CD4-positive, alpha-beta T cell (primary cell): ENCODE results near the gene SNED1. TPM values are rescaled to one million over a fixed set of nuclear protein-coding genes. Genes with fewer than 3 reads are reported as not detected.

Source experiments
- ATAC-seq: fragments of 200-7000 bp; cut with Tn5 transposase; one replicate; pipeline ENCODE4 v1.10.0; 2022; ENCODE audit warnings: mild to moderate bottlenecking; ENCODE audit not compliant: poor library complexity
- CTCF ChIA-PET: fragments of 350-600 bp; sonication (Branson Sonifier 250); formaldehyde crosslinking; loops from one replicate; lab custom pipeline; 2021; ENCODE audit warnings: antibody characterized with exemption, inconsistent platforms; lab: Charles Lee
- POLR2A ChIA-PET: fragments of 350-600 bp; sonication (Branson Sonifier 250); formaldehyde crosslinking; loops from one replicate; lab custom pipeline; 2021; ENCODE audit warnings: antibody characterized with exemption, inconsistent platforms; lab: Charles Lee
- DNase-seq, 14 experiments: peaks; one replicate each; pipeline ENCODE4 v3.0.0-alpha.2; 2013 to 2020; ENCODE audit warnings: mixed read lengths in 2 of 14
- H3K27ac ChIP-seq, 2 donors: one replicate each; pipeline versions ENCODE4 v1.5.1 to v1.7.0; 2013; ENCODE audit warnings: low read length in 2 of 2, low read depth in 1 of 2, mild to moderate bottlenecking in 1 of 2
- H3K27me3 ChIP-seq, 2 experiments: 1 replicate in 1 of 2; 2 replicates in 1 of 2; pipeline versions ENCODE4 v1.6.1 to v1.7.0; 2013; ENCODE audit warnings: low read length in 2 of 2, control low read depth in 1 of 2, mild to moderate bottlenecking in 1 of 2, moderate library complexity in 1 of 2; ENCODE audit not compliant: insufficient read depth in 2 of 2, control insufficient read depth in 1 of 2
- H3K36me3 ChIP-seq: one replicate; pipeline ENCODE4 v1.6.1; 2013; ENCODE audit warnings: low read length, control low read depth; ENCODE audit not compliant: insufficient read depth
- H3K4me1 ChIP-seq: one replicate; pipeline ENCODE4 v1.6.1; 2013; ENCODE audit warnings: low read length, control low read depth; ENCODE audit not compliant: insufficient read depth
- H3K4me3 ChIP-seq: one replicate; pipeline ENCODE4 v1.5.1; 2013; ENCODE audit warnings: mild to moderate bottlenecking, low read length, moderate library complexity
- H3K9me3 ChIP-seq, 2 experiments: 1 replicate in 1 of 2; 2 replicates in 1 of 2; pipeline versions ENCODE4 v1.6.1 to v1.7.0; 2013; ENCODE audit warnings: low read length in 2 of 2, mild to moderate bottlenecking in 2 of 2, control low read depth in 1 of 2, moderate library complexity in 1 of 2; ENCODE audit not compliant: control insufficient read depth in 1 of 2, insufficient read depth in 1 of 2
- H3K27ac Mint-ChIP-seq: one replicate; pipeline ENCODE4 v1.8.0; 2020; ENCODE audit warnings: mixed read lengths
- H3K27me3 Mint-ChIP-seq: one replicate; pipeline ENCODE4 v1.8.0; 2021; ENCODE audit warnings: mixed read lengths
- H3K36me3 Mint-ChIP-seq: one replicate; pipeline ENCODE4 v1.8.0; 2021; ENCODE audit warnings: low read depth, mixed read lengths
- H3K4me1 Mint-ChIP-seq: one replicate; pipeline ENCODE4 v1.8.0; 2021; ENCODE audit warnings: low read depth, mixed read lengths
- H3K4me3 Mint-ChIP-seq: one replicate; pipeline ENCODE4 v1.8.0; 2020; ENCODE audit warnings: mild to moderate bottlenecking, mixed read lengths
- H3K9me3 Mint-ChIP-seq: one replicate; pipeline ENCODE4 v1.8.0; 2020; ENCODE audit warnings: mixed read lengths
- CTCF ChIP-seq: fragments of 200-600 bp; IDR thresholded peaks from one replicate; pipeline ENCODE4 v1.8.0; 2022; ENCODE audit warnings: antibody characterized with exemption, mild to moderate bottlenecking
- intact Hi-C, 2 experiments: fragments of 100-400 bp; cut with DNase I in 1 of 2; cut with micrococcal nuclease in 1 of 2; formaldehyde crosslinking; loops; one replicate each; pipeline versions ENCODE4 v1.15.1 to v1.9.0; 2023 to 2025; cut with DNase I, micrococcal nuclease
- total RNA-seq, 174 experiments: library from RNA in 2 of 174; stranded (reverse) in 2 of 174; gene quantifications; one replicate each; pipeline ENCODE4 v1.2.3 and lab custom pipeline; 2021 to 2026

SNED1 gene
- total RNA-seq, 2 experiments from 2014 or later: 42.0 to 42.7 TPM

- no peak for ATAC-seq
- peaks cover 15% of the 10 kb centered on the region for H3K4me1 ChIP-seq
- no peak for TF ChIP-seq CTCF
- no peaks in the 10 kb centered on the region for H3K9me3 Mint-ChIP-seq
- H3K4me3 Mint-ChIP-seq: no peak overlapping the region
- peaks cover 53% of the 10 kb centered on the region for H3K36me3 Mint-ChIP-seq
- no peak overlapping the region for H3K4me3 ChIP-seq
- no peaks in the 10 kb centered on the region for H3K9me3 ChIP-seq
- H3K27me3 ChIP-seq: no peaks in the 10 kb centered on the region
- H3K36me3 ChIP-seq: peaks cover 40% of the 10 kb centered on the region
- no peak overlapping the region for H3K27ac ChIP-seq
- no peak for DNase-seq
- no peak overlapping the region for H3K27ac Mint-ChIP-seq
- CTCF ChIA-PET: interaction anchor here (0.7 kb wide), 1 partner anchor 20 kb away, joined by 3 read pairs; no protein-coding TSS in a partner anchor
- peaks cover 6% of the 10 kb centered on the region for H3K4me1 Mint-ChIP-seq
- POLR2A ChIA-PET: no interaction called here
- H3K27me3 Mint-ChIP-seq: no peaks in the 10 kb centered on the region
- intact Hi-C loops: no loop called here
Observed at GRCh38 chr2:241132538-241133435, 134.4 kb downstream of the SNED1 start.

GRCh38 chr2:241133436-241133820, 135.0 kb downstream of the SNED1 start:
- POLR2A ChIA-PET: no interaction called here
- DNase-seq (no peak), ATAC-seq (no peak)
- CTCF ChIA-PET: no interaction called here
- intact Hi-C loops: no loop called here
- peaks cover 46% of the 10 kb centered on the region for H3K36me3 ChIP-seq
- H3K4me1 ChIP-seq: peaks cover 9% of the 10 kb centered on the region
- Mint-ChIP-seq H3K4me1 (no peaks in the 10 kb centered on the region), H3K4me3 (no peak overlapping the region), H3K27ac (no peak overlapping the region), H3K36me3 (peaks cover 58% of the 10 kb centered on the region), H3K27me3 (no peaks in the 10 kb centered on the region), H3K9me3 (no peaks in the 10 kb centered on the region)
- no peak for TF ChIP-seq CTCF
- no peaks in the 10 kb centered on the region for H3K27me3 ChIP-seq
- H3K9me3 ChIP-seq: no peaks in the 10 kb centered on the region
- no peak overlapping the region for H3K27ac ChIP-seq
- no peak overlapping the region for H3K4me3 ChIP-seq

GRCh38 chr2:241134711-241135110, 136.3 kb downstream of the SNED1 start:
- ChIA-PET POLR2A (no interaction called here), CTCF (no interaction called here)
- Mint-ChIP-seq H3K27ac (no peak overlapping the region), H3K4me1 (no peaks in the 10 kb centered on the region), H3K9me3 (no peaks in the 10 kb centered on the region), H3K27me3 (no peaks in the 10 kb centered on the region), H3K4me3 (no peak overlapping the region), H3K36me3 (peaks cover 69% of the 10 kb centered on the region)
- no peak for DNase-seq
- H3K4me3 ChIP-seq: no peak overlapping the region
- H3K4me1 ChIP-seq: no peaks in the 10 kb centered on the region
- ATAC-seq: no peak
- H3K27ac ChIP-seq: no peak overlapping the region
- H3K36me3 ChIP-seq: peaks cover 53% of the 10 kb centered on the region
- intact Hi-C loops: no loop called here
- no peaks in the 10 kb centered on the region for H3K27me3 ChIP-seq
- no peaks in the 10 kb centered on the region for H3K9me3 ChIP-seq
- no peak for TF ChIP-seq CTCF
